Stomach (tissue), 4 donors: ENCODE results near the gene MORC1.

ENCODE experiments used
- EP300 ChIP-seq: sonication (generic); formaldehyde crosslinking; IDR thresholded peaks from one replicate; pipeline ENCODE4 v1.6.1; 2017; ENCODE audit warnings: antibody characterized with exemption
- POLR2A ChIP-seq, 4 donors: fragments of 450-650 bp; IDR thresholded peaks; one replicate each; pipeline ENCODE4 v1.6.1; 2016; ENCODE audit warnings: antibody characterized with exemption in 4 of 4, control low read depth in 2 of 4, mild to moderate bottlenecking in 1 of 4, moderate library complexity in 1 of 4
- POLR2AphosphoS5 ChIP-seq, 3 donors: sonication (generic); formaldehyde crosslinking; IDR thresholded peaks; one replicate each; pipeline ENCODE4 v1.6.1; 2016; ENCODE audit warnings: antibody characterized with exemption in 3 of 3
- TF ChIP-seq, protein P1 (sequence below), 7 experiments: fragments of 450-650 bp in 4 of 7; fragments of 200-600 bp in 3 of 7; sonication (generic) in 3 of 7; IDR thresholded peaks; one replicate each; pipeline ENCODE4 v1.5.1; 2016 to 2019; ENCODE audit warnings: antibody characterized with exemption in 7 of 7, control low read depth in 2 of 7, mild to moderate bottlenecking in 1 of 7

DNA sequence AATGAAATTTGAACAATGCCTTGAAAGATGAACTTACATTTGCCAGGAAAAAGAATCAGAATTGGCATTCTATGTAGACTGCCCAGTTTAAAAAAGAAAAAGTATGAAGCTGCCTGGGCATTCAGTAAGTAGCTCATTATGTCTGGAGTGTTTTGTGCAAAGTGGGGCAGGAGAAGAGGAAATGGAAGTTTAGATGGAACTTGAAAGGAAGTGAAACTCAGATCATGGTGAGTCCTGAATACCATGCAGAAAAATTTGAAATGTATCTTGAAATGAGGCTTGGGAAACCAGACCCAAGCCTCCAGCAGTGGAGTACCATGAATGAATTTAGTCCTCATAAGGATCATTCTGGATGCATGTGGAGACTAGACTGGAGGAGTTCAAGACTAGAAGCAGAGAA is 4.8 kb upstream of the MORC1 start:
- TF ChIP-seq, protein P1, sequence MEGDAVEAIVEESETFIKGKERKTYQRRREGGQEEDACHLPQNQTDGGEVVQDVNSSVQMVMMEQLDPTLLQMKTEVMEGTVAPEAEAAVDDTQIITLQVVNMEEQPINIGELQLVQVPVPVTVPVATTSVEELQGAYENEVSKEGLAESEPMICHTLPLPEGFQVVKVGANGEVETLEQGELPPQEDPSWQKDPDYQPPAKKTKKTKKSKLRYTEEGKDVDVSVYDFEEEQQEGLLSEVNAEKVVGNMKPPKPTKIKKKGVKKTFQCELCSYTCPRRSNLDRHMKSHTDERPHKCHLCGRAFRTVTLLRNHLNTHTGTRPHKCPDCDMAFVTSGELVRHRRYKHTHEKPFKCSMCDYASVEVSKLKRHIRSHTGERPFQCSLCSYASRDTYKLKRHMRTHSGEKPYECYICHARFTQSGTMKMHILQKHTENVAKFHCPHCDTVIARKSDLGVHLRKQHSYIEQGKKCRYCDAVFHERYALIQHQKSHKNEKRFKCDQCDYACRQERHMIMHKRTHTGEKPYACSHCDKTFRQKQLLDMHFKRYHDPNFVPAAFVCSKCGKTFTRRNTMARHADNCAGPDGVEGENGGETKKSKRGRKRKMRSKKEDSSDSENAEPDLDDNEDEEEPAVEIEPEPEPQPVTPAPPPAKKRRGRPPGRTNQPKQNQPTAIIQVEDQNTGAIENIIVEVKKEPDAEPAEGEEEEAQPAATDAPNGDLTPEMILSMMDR (IDR thresholded peaks at IDR 0.05), result no peak
- TF ChIP-seq EP300 (no peak), POLR2A (IDR thresholded peaks at IDR 0.05) (no peak), POLR2AphosphoS5 (IDR thresholded peaks at IDR 0.05) (no peak)
